Subcutaneous adipose tissue (tissue), 4 donors: ENCODE results near the gene NOP9. TPM values are rescaled to one million over a fixed set of nuclear protein-coding genes. Genes with fewer than 3 reads are reported as not detected.

Experiments
- CTCF ChIP-seq: fragments of 450-650 bp; IDR thresholded peaks from one replicate; pipeline ENCODE4 v1.5.1; 2016; ENCODE audit warnings: low read depth, mild to moderate bottlenecking, control low read depth, antibody characterized with exemption, moderate library complexity
- total RNA-seq, 4 donors: library from RNA; depleted of rRNA; stranded (reverse); fragments of >200 nt; gene quantifications; one replicate each; pipeline ENCODE4 v1.1.0, GENCODE V29; 2016

The NOP9 gene
- total RNA-seq, 4 donors from 2014 or later, result 14.3 to 19.4 (median 15.1) TPM

GRCh38 chr14:24271134-24271833 lies 28.4 kb upstream of the NOP9 start, which contains the start of gene RABGGTA:
Gene RABGGTA (minus strand): TSS chr14:24271597. CDS start chr14:24271115, 482 bp downstream.
- TF ChIP-seq CTCF, result no peak

GRCh38 chr14:24271834-24272263 lies 27.8 kb upstream of the NOP9 start:
- no peak for TF ChIP-seq CTCF

GRCh38 chr14:24272467-24272866 lies 27.2 kb upstream of the NOP9 start:
- TF ChIP-seq CTCF, result no peak

- TF ChIP-seq CTCF, result no peak
These were observed 26.1 kb upstream of the NOP9 start for GRCh38 chr14:24273422-24273998.

GRCh38 chr14:24274101-24274543 lies 25.5 kb upstream of the NOP9 start:
- TF ChIP-seq CTCF, result no peak

GRCh38 chr14:24277071-24277470 lies 22.6 kb upstream of the NOP9 start:
- TF ChIP-seq CTCF, result no peak

- no peak for TF ChIP-seq CTCF
These were observed 21.9 kb upstream of the NOP9 start for GRCh38 chr14:24277606-24278321.
